ENCODE results near the gene HTR2C. TPM values are rescaled to one million over a fixed set of nuclear protein-coding genes. Genes with fewer than 3 reads are reported as not detected.

HTR2C gene
- total and polyA plus RNA-seq, 10 of the 15 experiments (the other 5 are each of a cell fraction or from before 2014, with no cell fraction given), result 0.03 TPM; not detected in 9

DNA sequence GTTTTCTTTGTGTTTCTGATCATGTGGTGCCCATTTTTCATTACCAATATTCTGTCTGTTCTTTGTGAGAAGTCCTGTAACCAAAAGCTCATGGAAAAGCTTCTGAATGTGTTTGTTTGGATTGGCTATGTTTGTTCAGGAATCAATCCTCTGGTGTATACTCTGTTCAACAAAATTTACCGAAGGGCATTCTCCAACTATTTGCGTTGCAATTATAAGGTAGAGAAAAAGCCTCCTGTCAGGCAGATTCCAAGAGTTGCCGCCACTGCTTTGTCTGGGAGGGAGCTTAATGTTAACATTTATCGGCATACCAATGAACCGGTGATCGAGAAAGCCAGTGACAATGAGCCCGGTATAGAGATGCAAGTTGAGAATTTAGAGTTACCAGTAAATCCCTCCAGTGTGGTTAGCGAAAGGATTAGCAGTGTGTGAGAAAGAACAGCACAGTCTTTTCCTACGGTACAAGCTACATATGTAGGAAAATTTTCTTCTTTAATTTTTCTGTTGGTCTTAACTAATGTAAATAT, 323.2 kb downstream of the HTR2C start:
- Histone ChIP-seq H3K36me3 (ENCODE audit: control insufficient read depth in 2 of 2, insufficient read depth in 2 of 2, low read length in 1 of 2) (no peaks in the 10 kb centered on the region), H3K9ac (ENCODE audit: control insufficient read depth, insufficient read depth, low read length) (no peak overlapping the region), H4K20me1 (ENCODE audit: control insufficient read depth, insufficient read depth) (no peaks in the 10 kb centered on the region), H3K27me3 (replicated peaks in 1 of 2; ENCODE audit: control insufficient read depth in 2 of 2, insufficient read depth in 2 of 2, low read length in 1 of 2) (no peaks in the 10 kb centered on the region), H3K4me1 (ENCODE audit: control insufficient read depth, insufficient read depth, low read length) (no peaks in the 10 kb centered on the region), H2AFZ (ENCODE audit: control insufficient read depth, low read depth, low read length) (no peak overlapping the region), H3K4me2 (ENCODE audit: control insufficient read depth, insufficient read depth) (no peak overlapping the region), H3K79me2 (ENCODE audit: control insufficient read depth, insufficient read depth, low read length) (no peaks in the 10 kb centered on the region), H3K9me3 (replicated peaks; ENCODE audit: control insufficient read depth, insufficient read depth, low read length) (no peaks in the 10 kb centered on the region), H3K27ac (ENCODE audit: control insufficient read depth, insufficient read depth) (no peak overlapping the region), H3K4me3 (no peak overlapping the region)
- ChIA-PET CTCF (interaction anchor here (0.6 kb wide), 2 partner anchors 84 to 308 kb away, joined by 3 read pairs; no protein-coding TSS in a partner anchor), RAD21 (ENCODE audit: unreplicated experiment) (no interaction called here), POLR2A (no interaction called here), SMC1A (ENCODE audit: uncharacterized antibody, unreplicated experiment) (no interaction called here)
- in situ Hi-C loops (cut with MboI) (no loop called here), intact Hi-C loops (cut with micrococcal nuclease; ENCODE audit: unreplicated experiment) (no loop called here)
- BruUV-seq (replicated peaks), result no TSS peak
- DNase-seq (ENCODE audit: low read depth, low spot score), result no peak
- no peak for TF ChIP-seq ZNF217 (IDR thresholded peaks at IDR 0.05)
- TF ChIP-seq CHD4 (IDR thresholded peaks at IDR 0.05), result no peak
- no peak for TF ChIP-seq CREB1 (IDR thresholded peaks at IDR 0.05; ENCODE audit: low read depth)
- FAIRE-seq, result no peak
- ATAC-seq, result no peak
- 63% methylated on average over 9 of the region's 9 CpGs for WGBS (ENCODE audit: insufficient coverage, insufficient replicate concordance, low lambda C conversion rate, missing lambda C conversion rate)

DNA sequence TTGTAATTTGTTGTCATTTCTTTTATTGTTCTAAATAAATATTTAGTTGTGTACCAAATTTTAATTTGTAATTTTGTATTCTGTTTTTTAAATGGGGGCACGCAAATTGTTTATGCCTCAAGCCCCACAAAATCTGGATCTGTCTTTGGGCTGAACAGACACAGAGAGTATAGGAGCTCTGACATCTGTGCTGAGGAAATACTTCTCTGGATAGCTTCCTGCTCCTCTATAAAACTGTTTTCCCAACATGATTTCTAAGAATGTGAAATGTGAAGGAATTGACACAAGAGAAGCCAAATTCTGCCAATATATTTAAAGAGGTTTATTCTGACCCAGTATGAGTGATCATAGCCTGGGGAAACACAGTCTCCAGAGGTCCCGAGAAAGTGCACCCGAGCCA, 340.5 kb downstream of the HTR2C start:
- Histone ChIP-seq H3K27me3 (replicated peaks in 1 of 2; ENCODE audit: control insufficient read depth in 2 of 2, insufficient read depth in 2 of 2, low read length in 1 of 2) (no peaks in the 10 kb centered on the region), H3K4me1 (ENCODE audit: control insufficient read depth, insufficient read depth, low read length) (no peaks in the 10 kb centered on the region), H3K79me2 (ENCODE audit: control insufficient read depth, insufficient read depth, low read length) (no peaks in the 10 kb centered on the region), H3K9me3 (replicated peaks; ENCODE audit: control insufficient read depth, insufficient read depth, low read length) (no peaks in the 10 kb centered on the region), H3K36me3 (ENCODE audit: control insufficient read depth in 2 of 2, insufficient read depth in 2 of 2, low read length in 1 of 2) (no peaks in the 10 kb centered on the region), H3K27ac (ENCODE audit: control insufficient read depth, insufficient read depth) (no peak overlapping the region), H3K4me2 (ENCODE audit: control insufficient read depth, insufficient read depth) (no peak overlapping the region), H4K20me1 (ENCODE audit: control insufficient read depth, insufficient read depth) (no peaks in the 10 kb centered on the region), H3K4me3 (no peak overlapping the region), H2AFZ (ENCODE audit: control insufficient read depth, low read depth, low read length) (no peak overlapping the region), H3K9ac (ENCODE audit: control insufficient read depth, insufficient read depth, low read length) (no peak overlapping the region)
- SMC1A ChIA-PET (ENCODE audit: uncharacterized antibody, unreplicated experiment), result interaction anchor here (1.0 to 1.4 kb wide), 2 partner anchors 11 to 94 kb away, joined by 3 to 4 read pairs; no protein-coding TSS in a partner anchor
- in situ Hi-C loops (cut with MboI) (no loop called here), intact Hi-C loops (cut with micrococcal nuclease; ENCODE audit: unreplicated experiment) (no loop called here)
- CTCF ChIA-PET, result no interaction called here
- 29% methylated on average over 3 of the region's 3 CpGs for WGBS (ENCODE audit: insufficient coverage, insufficient replicate concordance, low lambda C conversion rate, missing lambda C conversion rate)
- no peak for FAIRE-seq
- BruUV-seq (replicated peaks), result no TSS peak
- POLR2A ChIA-PET, result no interaction called here
- ATAC-seq, result no peak
- TF ChIP-seq JUND (IDR thresholded peaks at IDR 0.05; ENCODE audit: low read depth, low read length), result no peak
- TF ChIP-seq, protein P1, sequence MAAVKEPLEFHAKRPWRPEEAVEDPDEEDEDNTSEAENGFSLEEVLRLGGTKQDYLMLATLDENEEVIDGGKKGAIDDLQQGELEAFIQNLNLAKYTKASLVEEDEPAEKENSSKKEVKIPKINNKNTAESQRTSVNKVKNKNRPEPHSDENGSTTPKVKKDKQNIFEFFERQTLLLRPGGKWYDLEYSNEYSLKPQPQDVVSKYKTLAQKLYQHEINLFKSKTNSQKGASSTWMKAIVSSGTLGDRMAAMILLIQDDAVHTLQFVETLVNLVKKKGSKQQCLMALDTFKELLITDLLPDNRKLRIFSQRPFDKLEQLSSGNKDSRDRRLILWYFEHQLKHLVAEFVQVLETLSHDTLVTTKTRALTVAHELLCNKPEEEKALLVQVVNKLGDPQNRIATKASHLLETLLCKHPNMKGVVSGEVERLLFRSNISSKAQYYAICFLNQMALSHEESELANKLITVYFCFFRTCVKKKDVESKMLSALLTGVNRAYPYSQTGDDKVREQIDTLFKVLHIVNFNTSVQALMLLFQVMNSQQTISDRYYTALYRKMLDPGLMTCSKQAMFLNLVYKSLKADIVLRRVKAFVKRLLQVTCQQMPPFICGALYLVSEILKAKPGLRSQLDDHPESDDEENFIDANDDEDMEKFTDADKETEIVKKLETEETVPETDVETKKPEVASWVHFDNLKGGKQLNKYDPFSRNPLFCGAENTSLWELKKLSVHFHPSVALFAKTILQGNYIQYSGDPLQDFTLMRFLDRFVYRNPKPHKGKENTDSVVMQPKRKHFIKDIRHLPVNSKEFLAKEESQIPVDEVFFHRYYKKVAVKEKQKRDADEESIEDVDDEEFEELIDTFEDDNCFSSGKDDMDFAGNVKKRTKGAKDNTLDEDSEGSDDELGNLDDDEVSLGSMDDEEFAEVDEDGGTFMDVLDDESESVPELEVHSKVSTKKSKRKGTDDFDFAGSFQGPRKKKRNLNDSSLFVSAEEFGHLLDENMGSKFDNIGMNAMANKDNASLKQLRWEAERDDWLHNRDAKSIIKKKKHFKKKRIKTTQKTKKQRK (IDR thresholded peaks at IDR 0.05; ENCODE audit: low read depth, low read length), result no peak
- no peak for TF ChIP-seq ATF3 (IDR thresholded peaks at IDR 0.05; ENCODE audit: borderline replicate concordance, extremely low read depth, low read depth, low read length)
- RAD21 ChIA-PET (ENCODE audit: unreplicated experiment), result no interaction called here
- DNase-seq (ENCODE audit: low read depth, low spot score), result no peak

Data from GM12878 (cell line).